BE2C (cell line): ENCODE data around the gene TAGLN3.

Source experiments
- DNase-seq: peaks from one replicate; pipeline ENCODE4 v3.0.0-alpha.2; 2020
- H3K27me3 ChIP-seq: fragments of 250-450 bp; sonication (Bioruptor Pico); 2 replicates; pipeline ENCODE4 v1.5.1; 2020; ENCODE audit warnings: mild to moderate bottlenecking
- H3K36me3 ChIP-seq: fragments of 250-450 bp; sonication (Bioruptor Pico); 2 replicates; pipeline ENCODE4 v1.5.1; 2020; ENCODE audit warnings: mild to moderate bottlenecking
- H3K4me1 ChIP-seq: fragments of 250-450 bp; sonication (Bioruptor Pico); 2 replicates; pipeline ENCODE4 v1.5.1; 2020
- H3K4me3 ChIP-seq: 2 replicates; pipeline ENCODE4 v1.5.1; 2011; ENCODE audit warnings: low read depth, low read length
- H3K9me3 ChIP-seq: fragments of 250-450 bp; sonication (Bioruptor Pico); 2 replicates; pipeline ENCODE4 v1.5.1; 2020
- CTCF ChIP-seq: IDR thresholded peaks from 2 replicates; pipeline ENCODE4 v1.5.1; 2012; ENCODE audit warnings: mild to moderate bottlenecking, low read depth, low read length

Gene TAGLN3

GRCh38 chr3:111979434-111980038 is 19.2 kb upstream of the TAGLN3 start:
- no peak for DNase-seq
- Histone ChIP-seq H3K27me3 (no peaks in the 10 kb centered on the region), H3K36me3 (no peaks in the 10 kb centered on the region), H3K4me1 (no peaks in the 10 kb centered on the region), H3K4me3 (peak overlapping the region; percentile 86), H3K9me3 (no peaks in the 10 kb centered on the region)
- TF ChIP-seq CTCF: no peak

DNA sequence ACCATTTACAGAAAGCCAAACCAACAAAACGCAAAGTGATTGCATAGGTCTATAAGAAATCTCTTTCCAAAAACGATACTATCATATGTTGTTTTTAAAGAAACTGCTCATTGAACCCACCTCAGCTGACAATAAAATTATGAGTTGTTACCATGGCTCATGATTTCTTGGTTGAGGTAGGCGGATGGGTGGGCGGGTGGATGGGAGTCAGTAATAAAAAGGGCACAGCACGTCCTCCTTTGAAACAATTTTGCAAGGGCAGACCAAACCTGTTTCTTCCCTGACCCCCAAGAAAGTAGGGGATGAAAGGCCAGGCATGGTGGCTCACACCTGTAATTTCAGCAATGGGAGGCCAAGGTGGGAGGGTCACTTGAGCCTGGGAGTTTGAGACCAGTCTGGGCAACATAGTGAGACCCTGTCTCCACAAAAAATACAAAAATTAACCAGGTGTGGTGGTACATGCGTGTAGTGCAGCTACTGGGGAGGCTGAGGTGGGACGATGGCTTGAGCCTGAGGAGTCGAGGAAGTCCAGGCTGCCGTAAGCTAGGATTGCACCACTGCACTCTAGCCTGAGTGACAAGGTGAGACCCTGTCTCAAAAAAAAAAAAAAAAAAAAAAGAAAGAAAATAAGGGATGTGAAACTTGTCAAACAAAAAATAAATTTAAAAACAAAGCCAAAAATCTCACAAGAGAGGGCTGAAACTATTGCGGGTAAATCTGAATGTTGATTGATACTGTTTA is 17.8 kb upstream of the TAGLN3 start:
- H3K4me3 ChIP-seq: no peak overlapping the region
- DNase-seq: no peak

GRCh38 chr3:111981457-111981763 is 17.3 kb upstream of the TAGLN3 start:
- no peak for DNase-seq
- no peak for TF ChIP-seq CTCF
- Histone ChIP-seq H3K36me3 (no peaks in the 10 kb centered on the region; the same call in 1 of the 2 replicates), H3K9me3 (no peaks in the 10 kb centered on the region), H3K4me3 (no peak overlapping the region), H3K27me3 (no peaks in the 10 kb centered on the region), H3K4me1 (no peaks in the 10 kb centered on the region)

More for the DNA sequence above, 17.8 kb upstream of the TAGLN3 start:
- H3K4me1 ChIP-seq: no peaks in the 10 kb centered on the region
- H3K9me3 ChIP-seq: no peaks in the 10 kb centered on the region
- no peak for TF ChIP-seq CTCF
- no peaks in the 10 kb centered on the region for H3K36me3 ChIP-seq
- no peaks in the 10 kb centered on the region for H3K27me3 ChIP-seq

DNA sequence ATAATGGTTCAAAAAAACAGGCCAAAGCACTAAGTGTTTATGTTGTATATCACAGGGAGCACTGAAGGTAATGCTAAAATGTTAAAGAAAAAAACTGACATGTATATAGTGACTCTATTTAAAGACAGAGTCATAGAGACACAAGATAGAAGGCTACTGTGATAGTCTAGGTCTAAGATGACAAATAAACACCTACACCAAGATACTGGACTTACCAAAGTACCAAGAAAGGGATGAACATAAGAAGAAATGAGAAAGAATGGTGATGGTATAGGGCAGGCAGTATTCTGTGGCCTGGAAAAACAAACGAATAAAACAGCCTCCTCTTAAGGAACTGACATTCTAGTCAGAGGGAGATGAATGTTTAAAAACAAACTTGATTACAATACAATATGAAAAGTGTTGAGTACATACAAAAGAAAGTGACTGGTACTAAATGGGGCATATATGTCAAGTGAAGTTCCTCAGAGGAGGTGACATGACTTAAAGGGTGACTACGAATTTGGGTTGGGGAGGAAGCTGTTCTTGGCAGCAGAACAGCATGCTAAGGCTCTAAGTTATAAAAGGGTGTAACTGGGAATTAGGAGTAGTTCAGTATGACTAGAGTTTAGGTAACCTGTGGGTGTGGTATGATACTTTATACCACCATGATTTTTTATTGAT is 14.0 kb upstream of the TAGLN3 start:
- Histone ChIP-seq H3K4me1 (no peaks in the 10 kb centered on the region), H3K27me3 (no peaks in the 10 kb centered on the region), H3K36me3 (peaks cover 6% of the 10 kb centered on the region), H3K4me3 (no peak overlapping the region), H3K9me3 (no peaks in the 10 kb centered on the region)
- no peak for DNase-seq
- TF ChIP-seq CTCF: no peak

DNA sequence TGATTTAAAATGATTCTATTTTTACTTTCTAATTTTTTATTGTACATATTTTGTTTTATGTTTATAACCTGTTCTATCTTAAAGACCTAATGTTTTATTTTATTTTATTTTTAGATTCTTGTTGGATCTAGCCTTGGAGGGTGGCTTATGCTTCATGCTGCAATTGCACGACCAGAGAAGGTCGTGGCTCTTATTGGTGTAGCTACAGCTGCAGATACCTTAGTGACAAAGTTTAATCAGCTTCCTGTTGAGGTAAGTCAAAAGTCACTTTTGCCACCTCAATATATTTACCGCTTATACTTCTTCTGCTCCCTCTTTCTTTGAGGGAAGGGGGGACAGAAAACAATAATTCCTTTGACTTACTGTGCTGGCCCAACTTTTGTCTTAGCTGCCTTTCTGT is 11.9 kb upstream of the TAGLN3 start:
- Histone ChIP-seq H3K9me3 (no peaks in the 10 kb centered on the region), H3K36me3 (peaks cover 11% of the 10 kb centered on the region), H3K4me1 (no peaks in the 10 kb centered on the region), H3K4me3 (no peak overlapping the region), H3K27me3 (no peaks in the 10 kb centered on the region)
- no peak for DNase-seq
- TF ChIP-seq CTCF: no peak

GRCh38 chr3:111989061-111989678 is 9.6 kb upstream of the TAGLN3 start:
- H3K4me3 ChIP-seq: no peak overlapping the region
- H3K4me1 ChIP-seq: no peaks in the 10 kb centered on the region
- H3K27me3 ChIP-seq: no peaks in the 10 kb centered on the region
- H3K36me3 ChIP-seq: peaks cover 15% of the 10 kb centered on the region
- no peaks in the 10 kb centered on the region for H3K9me3 ChIP-seq
- no peak for DNase-seq
- TF ChIP-seq CTCF: peak; percentile 87
